SHP77 treated with DMSO at 0.1 percent for 48 hours (cell line): ENCODE data around the gene SMAGP.
"Not testable (repeated sequence)": the region's sequence is repeated elsewhere in the genome, so short reads cannot be mapped to it uniquely, and the experiment has no call there.

Experiments
- DNase-seq: peaks from one replicate; lab custom pipeline; 2025; lab: John Stamatoyannopoulos, UW

The SMAGP gene

GRCh38 chr12:51264297-51264696 is 5.9 kb downstream of the SMAGP start:
- DNase-seq: no peak

- no peak for DNase-seq
These were observed 6.9 kb downstream of the SMAGP start for GRCh38 chr12:51263341-51263740.

- no peak for DNase-seq
These were observed 7.4 kb downstream of the SMAGP start for GRCh38 chr12:51262758-51263177.

GRCh38 chr12:51259600-51259999 is 10.6 kb downstream of the SMAGP start:
- not testable (repeated sequence) for DNase-seq

- no peak for DNase-seq
These were observed 15.7 kb downstream of the SMAGP start for GRCh38 chr12:51254536-51254935.

GRCh38 chr12:51253276-51253675 is 16.9 kb downstream of the SMAGP start:
- DNase-seq: no peak

GRCh38 chr12:51247523-51248206 is 22.6 kb downstream of the SMAGP start:
- DNase-seq: no peak

- no peak for DNase-seq
These were observed 23.9 kb downstream of the SMAGP start for GRCh38 chr12:51246254-51246853.

- no peak for DNase-seq
These were observed 24.6 kb downstream of the SMAGP start for GRCh38 chr12:51245476-51246253.

- no peak for DNase-seq
These were observed 25.9 kb downstream of the SMAGP start for GRCh38 chr12:51244269-51244668.

GRCh38 chr12:51242876-51243275 is 27.3 kb downstream of the SMAGP start:
- DNase-seq: no peak

- no peak for DNase-seq
These were observed 28.1 kb downstream of the SMAGP start for GRCh38 chr12:51242120-51242519.

GRCh38 chr12:51240971-51241370 is 29.2 kb downstream of the SMAGP start:
- DNase-seq: no peak

GRCh38 chr12:51238510-51239334 is 31.5 kb downstream of the SMAGP start, which contains the start of gene DAZAP2:
Gene DAZAP2, plus strand, starts transcription at chr12:51238826. Its CDS starts 82 bp downstream, at chr12:51238908.
- peak; percentile 84 for DNase-seq

- DNase-seq: no peak
These were observed 32.1 kb downstream of the SMAGP start for GRCh38 chr12:51238037-51238509.

GRCh38 chr12:51234530-51234929 is 35.7 kb downstream of the SMAGP start:
- DNase-seq: no peak

- no peak for DNase-seq
These were observed 37.6 kb downstream of the SMAGP start for GRCh38 chr12:51232642-51233041.

- DNase-seq: no peak
These were observed 41.0 kb downstream of the SMAGP start for GRCh38 chr12:51229116-51229809.

- no peak for DNase-seq
These were observed 42.3 kb downstream of the SMAGP start for GRCh38 chr12:51227962-51228361.

GRCh38 chr12:51227112-51227511 is 43.1 kb downstream of the SMAGP start:
- DNase-seq: not testable (repeated sequence)

GRCh38 chr12:51225771-51226170 is 44.4 kb downstream of the SMAGP start:
- no peak for DNase-seq
